ENCODE results near the gene AQP7. TPM values are rescaled to one million over a fixed set of nuclear protein-coding genes. Genes with fewer than 3 reads are reported as not detected.

AQP7 gene
- polyA plus RNA-seq, 4 donors = 2.5 to 28.0 (median 18.7) TPM

Other genes starting within 250 kb of the AQP7 start
- 100 to 1,000 TPM in 2 of 4 donors, 10 to 100 TPM in 2; 85.5 to 131 (median 100.0) TPM for gene B4GALT1, start 235.2 kb downstream of the AQP7 start, polyA plus RNA-seq (ENCODE audit: insufficient read length in 4 of 4)
- not detected for gene SPINK4, start 162.4 kb downstream of the AQP7 start, polyA plus RNA-seq (ENCODE audit: insufficient read length in 4 of 4)
- gene BAG1, start 137.9 kb downstream of the AQP7 start, polyA plus RNA-seq (ENCODE audit: insufficient read length in 4 of 4) = 10 to 100 TPM; 47.4 to 83.5 (median 79.5) TPM
- gene CHMP5, start 137.5 kb downstream of the AQP7 start, polyA plus RNA-seq (ENCODE audit: insufficient read length in 4 of 4) = 100 to 1,000 TPM in 3 of 4 donors, 10 to 100 TPM in 1; 98.9 to 143 (median 118) TPM
- gene NFX1, start 112.1 kb downstream of the AQP7 start, polyA plus RNA-seq (ENCODE audit: insufficient read length in 4 of 4) = 10 to 100 TPM; 28.6 to 36.0 (median 32.7) TPM
- gene AQP3, start 45.0 kb upstream of the AQP7 start, polyA plus RNA-seq (ENCODE audit: insufficient read length in 4 of 4) = 100 to 1,000 TPM in 1 of 4 donors, 10 to 100 TPM in 2, 1 to 10 TPM in 1; 4.9 to 111 (median 44.4) TPM
- 10 to 100 TPM; 24.1 to 28.6 (median 26.1) TPM for gene NOL6, start 71.4 kb upstream of the AQP7 start, polyA plus RNA-seq (ENCODE audit: insufficient read length in 4 of 4)
- 1 to 10 TPM in 3 of 4 donors, not detected in 1; 1.0 to 2.4 (median 1.3) TPM for gene ANKRD18B, start 121.7 kb upstream of the AQP7 start, polyA plus RNA-seq (ENCODE audit: insufficient read length in 4 of 4)

All from left renal pelvis (tissue), 4 donors.